NCI-H82 treated with DMSO at 0.1 percent for 48 hours (cell line): ENCODE measurements around the gene WTAP.
"Not testable (repeated sequence)": the region's sequence is repeated elsewhere in the genome, so short reads cannot be mapped to it uniquely, and the experiment has no call there.

Experiments used
- DNase-seq: peaks from one replicate; lab custom pipeline; 2025; ENCODE audit not compliant: unreplicated experiment; lab: John Stamatoyannopoulos, UW

WTAP gene

GRCh38 chr6:159726918-159727716, at the start of gene WTAP:
Gene WTAP, plus strand, starts transcription at chr6:159727506. Its CDS starts 8,760 bp downstream, at chr6:159736266.
- peak; percentile 94 for DNase-seq

- no peak for DNase-seq
Observed at GRCh38 chr6:159677506-159678165, 49.7 kb upstream of the WTAP start.

- DNase-seq = no peak
Observed at GRCh38 chr6:159678574-159678973, 48.7 kb upstream of the WTAP start.

- DNase-seq = no peak
Observed at GRCh38 chr6:159679091-159680077, 47.9 kb upstream of the WTAP start.

- DNase-seq = no peak
Observed at GRCh38 chr6:159680104-159680503, 47.2 kb upstream of the WTAP start.

- no peak for DNase-seq
Observed at GRCh38 chr6:159681191-159681880, 46.0 kb upstream of the WTAP start.

GRCh38 chr6:159682295-159682694, 45.0 kb upstream of the WTAP start:
- DNase-seq = no peak

- DNase-seq = no peak
Observed at GRCh38 chr6:159682810-159683209, 44.5 kb upstream of the WTAP start.

GRCh38 chr6:159684013-159684304, 43.3 kb upstream of the WTAP start:
- no peak for DNase-seq

GRCh38 chr6:159686040-159686439, 41.3 kb upstream of the WTAP start:
- DNase-seq = no peak

- DNase-seq = no peak
Observed at GRCh38 chr6:159686703-159687102, 40.6 kb upstream of the WTAP start.

GRCh38 chr6:159687341-159687740, 40.0 kb upstream of the WTAP start:
- DNase-seq = no peak

GRCh38 chr6:159688266-159688905, 38.9 kb upstream of the WTAP start:
- no peak for DNase-seq

GRCh38 chr6:159689001-159689400, 38.3 kb upstream of the WTAP start:
- DNase-seq = no peak

GRCh38 chr6:159690135-159690534, 37.2 kb upstream of the WTAP start:
- not testable (repeated sequence) for DNase-seq

GRCh38 chr6:159691133-159691962, 36.0 kb upstream of the WTAP start:
- peak; percentile 20 for DNase-seq

- no peak for DNase-seq
Observed at GRCh38 chr6:159691963-159692287, 35.4 kb upstream of the WTAP start.

GRCh38 chr6:159692303-159693127, 34.8 kb upstream of the WTAP start:
- DNase-seq = no peak
